ENCODE data around the gene PLN. TPM values are rescaled to one million over a fixed set of nuclear protein-coding genes. Genes with fewer than 3 reads are reported as not detected.

PLN gene
- total RNA-seq, 2 donors from 2014 or later: 382 to 468 TPM

- no peaks in the 10 kb centered on the region for H3K36me3 ChIP-seq
- DNase-seq (ENCODE audit: low spot score): no peak
- TF ChIP-seq CTCF (IDR thresholded peaks at IDR 0.05): no peak
- H3K27ac ChIP-seq: no peak overlapping the region
- H3K4me3 ChIP-seq: no peak overlapping the region
- H3K9me3 ChIP-seq: no peaks in the 10 kb centered on the region
- H3K27me3 ChIP-seq (replicated peaks; ENCODE audit: insufficient read depth): no peaks in the 10 kb centered on the region
- peaks cover 17 to 36% of the 10 kb centered on the region in 2 donors for H3K4me1 ChIP-seq (ENCODE audit: control insufficient read depth in 1 of 2, low read depth in 2 of 2)
- no peak for ATAC-seq (ENCODE audit: insufficient number of reproducible peaks, low FRiP score, low read depth)
Measured at GRCh38 chr6:118525913-118526780, 21.9 kb upstream of the PLN start.

GRCh38 chr6:118528129-118528528 lies 20.0 kb upstream of the PLN start:
- TF ChIP-seq CTCF (IDR thresholded peaks at IDR 0.05): no peak
- Histone ChIP-seq H3K27ac (peak overlapping the region; percentile 4 to 25), H3K36me3 (no peaks in the 10 kb centered on the region), H3K9me3 (no peaks in the 10 kb centered on the region), H3K4me1 (ENCODE audit: control insufficient read depth in 1 of 2, low read depth in 2 of 2) (peaks cover 17 to 36% of the 10 kb centered on the region in 2 donors), H3K27me3 (replicated peaks; ENCODE audit: insufficient read depth) (no peaks in the 10 kb centered on the region), H3K4me3 (no peak overlapping the region)
- no peak for DNase-seq (ENCODE audit: low spot score)
- no peak for ATAC-seq (ENCODE audit: insufficient number of reproducible peaks, low FRiP score, low read depth)

GRCh38 chr6:118529756-118530155 lies 18.3 kb upstream of the PLN start:
- Histone ChIP-seq H3K4me1 (ENCODE audit: control insufficient read depth in 1 of 2, low read depth in 2 of 2) (peaks cover 17 to 36% of the 10 kb centered on the region in 2 donors), H3K27me3 (replicated peaks; ENCODE audit: insufficient read depth) (no peaks in the 10 kb centered on the region), H3K4me3 (no peak overlapping the region), H3K9me3 (no peaks in the 10 kb centered on the region), H3K27ac (no peak overlapping the region), H3K36me3 (no peaks in the 10 kb centered on the region)
- no peak for TF ChIP-seq CTCF (IDR thresholded peaks at IDR 0.05)
- ATAC-seq (ENCODE audit: insufficient number of reproducible peaks, low FRiP score, low read depth) (no peak), DNase-seq (ENCODE audit: low spot score) (no peak)

- DNase-seq (ENCODE audit: low spot score): no peak
- TF ChIP-seq CTCF (IDR thresholded peaks at IDR 0.05): no peak
- Histone ChIP-seq H3K9me3 (no peaks in the 10 kb centered on the region), H3K27ac (no peak overlapping the region), H3K27me3 (replicated peaks; ENCODE audit: insufficient read depth) (no peaks in the 10 kb centered on the region), H3K4me1 (ENCODE audit: control insufficient read depth in 1 of 2, low read depth in 2 of 2) (peaks cover 17 to 34% of the 10 kb centered on the region in 2 donors), H3K36me3 (no peaks in the 10 kb centered on the region), H3K4me3 (no peak overlapping the region)
- no peak for ATAC-seq (ENCODE audit: insufficient number of reproducible peaks, low FRiP score, low read depth)
Measured at GRCh38 chr6:118530942-118531341, 17.2 kb upstream of the PLN start.

- Histone ChIP-seq H3K9me3 (no peaks in the 10 kb centered on the region), H3K4me1 (ENCODE audit: control insufficient read depth in 1 of 2, low read depth in 2 of 2) (peaks cover 24 to 32% of the 10 kb centered on the region in 2 donors), H3K4me3 (no peak overlapping the region), H3K27me3 (replicated peaks; ENCODE audit: insufficient read depth) (no peaks in the 10 kb centered on the region), H3K27ac (no peak overlapping the region), H3K36me3 (no peaks in the 10 kb centered on the region)
- ATAC-seq (ENCODE audit: insufficient number of reproducible peaks, low FRiP score, low read depth) (no peak), DNase-seq (ENCODE audit: low spot score) (no peak)
- no peak for TF ChIP-seq CTCF (IDR thresholded peaks at IDR 0.05)
Measured at GRCh38 chr6:118535176-118535844, 12.8 kb upstream of the PLN start.

Measured in thoracic aorta (tissue), 2 donors.